ENCODE measurements around the gene AP3B1.

AP3B1 gene

GRCh38 chr5:78009937-78010527 lies 284.5 kb downstream of the AP3B1 start:
- no peak for TF ChIP-seq EZH2phosphoT487 (IDR thresholded peaks at IDR 0.05; ENCODE audit: borderline replicate concordance)
- no peak for TF ChIP-seq CTCF (conservative IDR thresholded peaks at IDR 0.05; ENCODE audit: low read length)
- no peaks in the 10 kb centered on the region for H3K36me3 ChIP-seq (ENCODE audit: insufficient read depth, low read length)
- H3K4me2 ChIP-seq (ENCODE audit: low read depth, low read length, poor library complexity, severe bottlenecking): no peak overlapping the region
- no peaks in the 10 kb centered on the region for H3K9me3 ChIP-seq (ENCODE audit: insufficient read depth, low read depth, low read length)
- no peaks in the 10 kb centered on the region for H4K20me1 ChIP-seq (ENCODE audit: insufficient read depth, low read length, poor library complexity, severe bottlenecking)
- no peaks in the 10 kb centered on the region for H3K4me1 ChIP-seq (ENCODE audit: insufficient read depth, low read length, poor library complexity, severe bottlenecking)
- no peak overlapping the region for H2AFZ ChIP-seq (ENCODE audit: low read length)
- H3K79me2 ChIP-seq (ENCODE audit: insufficient read depth, low read length): no peaks in the 10 kb centered on the region
- H3K9ac ChIP-seq (ENCODE audit: low read depth, low read length, poor library complexity, severe bottlenecking): no peak overlapping the region
- no peaks in the 10 kb centered on the region for H3K27me3 ChIP-seq (ENCODE audit: insufficient read depth, low read length, poor library complexity, severe bottlenecking)
- H3F3A ChIP-seq (ENCODE audit: low read depth): no peaks in the 10 kb centered on the region
- H3K9me2 ChIP-seq (replicated peaks; ENCODE audit: low read depth, low read length): no peaks in the 10 kb centered on the region
- H3K4me3 ChIP-seq (ENCODE audit: low read length, poor library complexity, severe bottlenecking): no peak overlapping the region

- Histone ChIP-seq H3F3A (ENCODE audit: low read depth) (no peaks in the 10 kb centered on the region), H3K79me2 (ENCODE audit: insufficient read depth, low read length) (no peaks in the 10 kb centered on the region), H3K4me1 (ENCODE audit: insufficient read depth, low read length, poor library complexity, severe bottlenecking) (peaks cover under 1% of the 10 kb centered on the region), H3K36me3 (ENCODE audit: insufficient read depth, low read length) (no peaks in the 10 kb centered on the region), H3K9me2 (replicated peaks; ENCODE audit: low read depth, low read length) (no peaks in the 10 kb centered on the region), H3K27me3 (ENCODE audit: insufficient read depth, low read length, poor library complexity, severe bottlenecking) (no peaks in the 10 kb centered on the region), H3K9me3 (ENCODE audit: insufficient read depth, low read depth, low read length) (no peaks in the 10 kb centered on the region), H3K9ac (ENCODE audit: low read depth, low read length, poor library complexity, severe bottlenecking) (no peak overlapping the region), H2AFZ (ENCODE audit: low read length) (no peak overlapping the region), H4K20me1 (ENCODE audit: insufficient read depth, low read length, poor library complexity, severe bottlenecking) (no peaks in the 10 kb centered on the region), H3K4me3 (ENCODE audit: low read length, poor library complexity, severe bottlenecking) (no peak overlapping the region), H3K4me2 (ENCODE audit: low read depth, low read length, poor library complexity, severe bottlenecking) (no peak overlapping the region)
- TF ChIP-seq EZH2phosphoT487 (IDR thresholded peaks at IDR 0.05; ENCODE audit: borderline replicate concordance): no peak
- TF ChIP-seq CTCF (conservative IDR thresholded peaks at IDR 0.05; ENCODE audit: low read length): peak; percentile 92
Observed at GRCh38 chr5:78008356-78008967, 286.0 kb downstream of the AP3B1 start.

- no peak overlapping the region for H2AFZ ChIP-seq (ENCODE audit: low read length)
- peaks cover 5% of the 10 kb centered on the region; the same call in 1 of the 2 replicates for H3K36me3 ChIP-seq (ENCODE audit: insufficient read depth, low read length)
Observed at GRCh38 chr5:78007233-78007632, 287.3 kb downstream of the AP3B1 start.

More at GRCh38 chr5:78007233-78007632, 287.3 kb downstream of the AP3B1 start:
- H3K4me2 ChIP-seq (ENCODE audit: low read depth, low read length, poor library complexity, severe bottlenecking): no peak overlapping the region
- H3K4me3 ChIP-seq (ENCODE audit: low read length, poor library complexity, severe bottlenecking): no peak overlapping the region
- H3K4me1 ChIP-seq (ENCODE audit: insufficient read depth, low read length, poor library complexity, severe bottlenecking): peaks cover 5% of the 10 kb centered on the region
- no peaks in the 10 kb centered on the region for H4K20me1 ChIP-seq (ENCODE audit: insufficient read depth, low read length, poor library complexity, severe bottlenecking)
- H3K27me3 ChIP-seq (ENCODE audit: insufficient read depth, low read length, poor library complexity, severe bottlenecking): no peaks in the 10 kb centered on the region
- H3K9me2 ChIP-seq (replicated peaks; ENCODE audit: low read depth, low read length): no peaks in the 10 kb centered on the region
- H3F3A ChIP-seq (ENCODE audit: low read depth): no peaks in the 10 kb centered on the region
- no peak for TF ChIP-seq CTCF (conservative IDR thresholded peaks at IDR 0.05; ENCODE audit: low read length)
- TF ChIP-seq EZH2phosphoT487 (IDR thresholded peaks at IDR 0.05; ENCODE audit: borderline replicate concordance): no peak
- H3K9me3 ChIP-seq (ENCODE audit: insufficient read depth, low read depth, low read length): no peaks in the 10 kb centered on the region
- H3K79me2 ChIP-seq (ENCODE audit: insufficient read depth, low read length): no peaks in the 10 kb centered on the region
- H3K9ac ChIP-seq (ENCODE audit: low read depth, low read length, poor library complexity, severe bottlenecking): no peak overlapping the region
